ENCODE results near the gene BCR. TPM values are rescaled to one million over a fixed set of nuclear protein-coding genes. Genes with fewer than 3 reads are reported as not detected.
"Not testable (repeated sequence)": the region's sequence is repeated elsewhere in the genome, so short reads cannot be mapped to it uniquely, and the experiment has no call there.

The BCR gene
- total RNA-seq, 1 donor from 2014 or later, result 88.0 TPM

- no peak for DNase-seq (ENCODE audit: low spot score)
Measured at GRCh38 chr22:23313791-23314567, 133.7 kb downstream of the BCR start.

DNA sequence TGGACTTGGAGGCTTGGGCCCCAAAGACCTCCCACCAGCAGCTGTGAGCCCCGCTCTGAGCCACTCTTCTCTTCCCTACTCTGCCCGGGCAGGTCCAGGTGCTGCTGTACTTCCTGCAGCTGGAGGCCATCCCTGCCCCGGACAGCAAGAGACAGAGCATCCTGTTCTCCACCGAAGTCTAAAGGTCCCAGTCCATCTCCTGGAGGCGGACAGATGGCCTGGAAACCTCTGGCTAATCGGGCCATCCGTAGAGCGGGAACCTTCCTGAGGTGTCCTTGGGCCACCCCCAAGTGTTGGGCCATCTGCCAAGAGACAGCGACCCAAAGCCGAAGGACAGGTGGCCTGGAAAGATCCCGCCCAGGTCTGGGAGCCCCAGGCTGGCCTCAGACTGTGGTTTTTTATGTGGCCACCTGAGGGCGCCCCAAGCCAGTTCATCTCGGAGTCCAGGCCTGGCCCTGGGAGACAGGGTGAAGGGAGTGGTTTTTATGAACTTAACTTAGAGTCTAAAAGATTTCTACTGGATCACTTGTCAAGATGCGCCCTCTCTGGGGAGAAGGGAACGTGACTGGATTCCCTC is 135.1 kb downstream of the BCR start:
- no peak for DNase-seq (ENCODE audit: low spot score)

DNA sequence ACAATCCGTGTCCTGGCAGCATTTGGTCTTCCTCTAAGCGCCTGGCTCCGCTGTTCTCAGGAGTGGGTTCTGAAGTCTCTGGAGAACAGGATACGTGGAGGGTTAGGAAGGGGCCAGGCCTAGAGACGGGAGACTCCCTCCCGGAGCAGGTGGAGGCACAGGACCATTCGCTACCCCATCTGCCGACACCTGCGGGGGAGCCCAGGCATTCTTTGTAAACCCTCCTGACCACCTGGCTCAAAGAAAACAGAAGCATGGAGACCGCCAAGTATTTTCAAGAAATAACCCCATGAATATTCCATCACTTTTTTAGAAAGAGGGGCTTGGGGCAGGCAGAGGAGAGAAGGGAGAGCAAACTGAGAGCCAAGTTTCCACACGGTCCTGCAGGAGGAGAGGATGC is 136.3 kb downstream of the BCR start:
- DNase-seq (ENCODE audit: low spot score), result not testable (repeated sequence)

- DNase-seq (ENCODE audit: low spot score), result not testable (repeated sequence)
Measured at GRCh38 chr22:23318316-23318715, 138.0 kb downstream of the BCR start.

GRCh38 chr22:23322497-23323080 is 142.3 kb downstream of the BCR start:
- not testable (repeated sequence) for DNase-seq (ENCODE audit: low spot score)

GRCh38 chr22:23323960-23324688 is 143.8 kb downstream of the BCR start:
- DNase-seq (ENCODE audit: low spot score), result not testable (repeated sequence)

GRCh38 chr22:23325183-23325582 is 144.9 kb downstream of the BCR start:
- no peak for DNase-seq (ENCODE audit: low spot score)

- not testable (repeated sequence) for DNase-seq (ENCODE audit: low spot score)
Measured at GRCh38 chr22:23333822-23334221, 153.5 kb downstream of the BCR start.

GRCh38 chr22:23337672-23338071 is 157.4 kb downstream of the BCR start:
- DNase-seq (ENCODE audit: low spot score), result not testable (repeated sequence)

DNA sequence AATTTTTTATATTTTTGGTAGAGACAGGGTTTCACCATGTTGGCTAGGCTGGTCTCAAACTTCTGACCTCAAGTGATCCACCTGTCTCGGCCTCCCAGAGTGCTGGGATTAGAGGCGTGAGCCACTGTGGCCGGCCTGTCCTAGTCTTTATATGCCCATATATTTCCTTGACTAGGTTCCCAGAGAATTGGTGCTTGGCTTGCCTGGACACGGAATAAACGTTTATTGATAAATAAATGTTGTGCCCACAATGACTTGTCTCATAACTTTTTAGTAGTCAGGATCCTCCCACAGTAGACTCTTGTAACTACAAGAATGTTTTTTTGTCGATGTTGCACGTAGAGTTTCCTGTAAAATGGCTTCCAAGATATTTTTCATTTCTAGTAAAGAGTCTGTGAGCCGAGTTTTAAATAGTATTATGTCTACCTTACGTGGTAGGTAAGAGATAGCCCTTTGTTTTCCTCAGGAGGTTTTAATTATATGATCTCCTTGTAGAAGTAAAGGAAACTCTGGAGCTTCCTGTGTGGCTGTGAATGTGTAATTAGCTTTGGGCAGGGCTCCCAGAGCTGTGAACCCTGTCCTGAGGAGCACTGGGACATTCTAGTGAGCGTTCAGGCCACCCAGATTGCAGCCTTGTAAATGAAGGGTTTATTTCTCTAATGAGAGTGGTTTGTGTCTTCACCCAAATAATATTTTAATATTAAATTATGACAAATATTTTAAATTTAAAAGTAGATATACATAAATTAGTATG is 161.8 kb downstream of the BCR start:
- DNase-seq (ENCODE audit: low spot score), result not testable (repeated sequence)

DNA sequence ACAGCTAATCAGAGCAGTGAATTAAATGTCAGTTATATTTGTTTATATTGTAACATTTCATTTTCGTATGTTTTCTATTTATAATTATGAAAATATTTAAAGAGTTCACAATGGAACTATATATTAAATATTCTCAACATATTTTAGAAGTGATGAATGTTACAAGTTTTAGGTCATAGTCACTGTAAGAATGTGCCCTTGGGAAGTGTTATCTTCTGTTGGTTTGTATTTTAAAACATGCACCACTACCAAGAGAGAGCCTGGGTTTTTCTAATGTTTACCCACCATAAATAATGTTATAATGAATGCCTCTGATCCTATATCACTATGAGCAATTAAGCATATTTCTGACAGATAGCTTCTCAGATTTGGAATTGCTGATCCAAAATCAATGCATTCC is 171.0 kb downstream of the BCR start:
- no peak for DNase-seq (ENCODE audit: low spot score)

DNA sequence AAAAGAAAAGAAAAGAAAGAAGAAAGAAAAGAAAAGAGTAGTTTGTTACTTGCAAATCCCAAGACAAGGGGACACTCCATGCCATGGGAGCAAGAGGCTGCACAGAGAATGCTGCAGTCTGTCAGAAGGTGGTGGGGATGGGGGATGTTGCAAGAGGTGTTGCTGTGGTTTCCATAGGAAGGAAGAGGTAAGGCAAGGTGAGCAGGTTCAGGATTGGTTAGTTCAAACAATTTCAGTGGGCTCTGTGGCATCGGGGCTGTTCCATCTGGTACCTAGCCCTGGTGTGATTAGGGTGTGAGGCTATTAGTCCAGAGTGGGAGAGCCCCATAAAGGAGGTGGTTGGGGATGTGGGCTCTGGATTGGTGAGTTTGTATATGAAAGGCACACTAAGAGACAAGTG is 172.7 kb downstream of the BCR start:
- no peak for DNase-seq (ENCODE audit: low spot score)

- DNase-seq (ENCODE audit: low spot score), result no peak
Measured at GRCh38 chr22:23353696-23354095, 173.4 kb downstream of the BCR start.

DNA sequence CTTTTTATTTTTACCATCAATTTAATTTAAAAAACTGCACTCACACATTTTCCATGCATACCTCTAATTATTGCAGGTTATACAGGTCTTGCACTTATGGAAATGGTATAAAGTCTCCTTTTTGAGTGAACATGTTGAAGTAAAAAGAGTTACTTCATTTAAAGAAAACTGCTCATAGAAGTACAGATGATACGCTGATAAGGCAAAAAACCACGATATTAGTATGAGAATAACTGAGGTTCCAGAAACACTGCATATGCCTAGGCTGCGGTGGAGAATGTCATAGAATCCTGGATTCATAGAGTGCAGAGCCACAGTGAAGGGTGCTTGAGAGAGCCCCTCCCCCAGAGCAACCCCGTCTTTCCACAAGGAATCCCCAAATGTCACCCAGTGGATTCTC is 175.8 kb downstream of the BCR start:
- DNase-seq (ENCODE audit: low spot score), result no peak

- no peak for DNase-seq (ENCODE audit: low spot score)
Measured at GRCh38 chr22:23357053-23357452, 176.7 kb downstream of the BCR start.

DNA sequence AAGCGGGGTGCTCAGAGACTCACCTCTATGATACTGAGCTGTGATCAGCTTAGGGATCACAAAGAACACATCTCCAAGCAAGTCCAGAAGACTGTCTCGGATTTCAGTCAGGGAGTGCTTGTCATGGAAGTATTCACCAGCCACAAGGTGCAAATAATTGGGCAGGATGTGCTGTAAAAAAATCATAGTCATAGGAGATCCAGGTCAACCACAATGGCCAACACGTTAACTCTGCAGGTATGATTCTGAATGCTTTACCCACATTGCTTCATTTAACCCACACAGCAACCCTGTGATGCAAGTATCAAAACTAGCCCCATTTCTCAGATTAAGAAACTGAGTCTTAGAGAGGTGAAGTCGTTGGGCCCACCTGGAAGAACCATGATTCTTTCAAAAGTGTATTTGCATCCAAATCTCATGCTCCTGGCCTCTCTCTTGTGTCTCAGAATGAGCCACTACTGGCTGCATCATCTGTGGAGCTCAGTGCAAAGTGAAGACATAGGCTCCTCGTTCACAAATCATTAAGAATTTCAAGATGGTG is 179.3 kb downstream of the BCR start:
- DNase-seq (ENCODE audit: low spot score), result no peak

DNA sequence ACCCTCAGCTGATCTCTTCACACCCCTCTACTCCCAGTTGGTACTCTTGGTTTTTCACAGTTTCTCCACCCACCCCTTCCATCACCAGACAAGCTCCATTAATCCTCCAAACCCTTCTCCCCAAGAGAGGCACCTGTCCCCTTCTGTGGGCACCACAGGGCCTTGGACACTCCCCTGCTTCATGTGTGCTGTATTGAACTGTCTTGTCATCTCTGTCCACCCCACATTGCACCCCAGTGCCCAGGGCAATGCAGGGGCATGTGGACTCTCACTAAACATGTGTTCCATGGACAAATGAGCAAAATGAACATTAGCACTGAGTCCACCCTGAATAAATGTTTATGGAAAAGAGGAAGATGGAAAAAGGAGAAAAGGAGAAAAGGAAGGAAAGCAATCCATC is 181.4 kb downstream of the BCR start:
- no peak for DNase-seq (ENCODE audit: low spot score)

DNA sequence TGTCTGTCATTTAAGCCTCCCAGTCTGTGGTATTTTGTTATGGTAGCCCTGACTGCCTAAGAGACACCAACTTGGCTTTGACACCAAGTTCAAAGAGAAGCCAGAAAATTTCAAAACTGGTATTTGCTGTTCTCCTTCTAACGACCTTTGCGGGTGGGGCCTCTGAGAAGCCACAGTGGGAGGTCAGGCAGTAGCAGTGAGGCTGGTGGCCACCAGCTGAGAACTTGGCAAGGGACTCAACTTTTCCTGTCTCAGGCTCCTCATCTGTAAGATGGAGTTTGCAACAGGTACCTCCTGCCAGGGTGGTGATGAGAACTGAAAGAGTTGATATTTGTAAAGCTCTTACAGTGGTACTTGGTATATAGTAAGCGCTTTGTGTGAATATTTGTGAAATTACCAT is 183.4 kb downstream of the BCR start:
- no peak for DNase-seq (ENCODE audit: low spot score)

GRCh38 chr22:23364389-23364788 is 184.1 kb downstream of the BCR start:
- DNase-seq (ENCODE audit: low spot score), result no peak

DNA sequence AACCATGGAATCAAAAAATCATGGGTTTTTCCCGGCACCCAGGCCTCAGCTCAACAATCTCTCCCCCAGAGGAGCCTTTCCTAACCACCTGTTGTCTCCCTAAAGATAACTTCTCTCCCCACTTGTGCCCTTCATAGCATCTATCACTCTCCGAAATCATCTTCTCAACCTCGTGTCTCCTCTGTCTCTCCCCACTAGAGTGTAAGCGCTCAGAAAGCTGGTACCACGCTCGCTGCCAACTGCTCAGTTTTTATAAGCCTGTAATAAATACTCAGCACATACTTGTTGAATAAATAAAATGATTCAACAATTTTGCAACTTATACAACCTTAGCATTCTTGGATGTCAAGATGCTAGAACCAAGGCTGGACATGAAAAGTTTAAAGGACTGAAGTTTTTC is 185.2 kb downstream of the BCR start:
- no peak for DNase-seq (ENCODE audit: low spot score)

- DNase-seq (ENCODE audit: low spot score), result no peak
Measured at GRCh38 chr22:23365961-23366360, 185.7 kb downstream of the BCR start.
